MM.1S (cell line): ENCODE results near the gene PTPRO.

Source experiments
- DNase-seq: peaks from one replicate; pipeline ENCODE4 v3.0.0-alpha.2; 2015
- H2AFZ ChIP-seq: fragments of 300-600 bp; sonication (generic); 2 replicates; pipeline ENCODE4 v1.6.0; 2016; ENCODE audit warnings: antibody characterized with exemption, low read length
- H3F3A ChIP-seq: fragments of 300-600 bp; sonication (generic); 2 replicates; pipeline ENCODE4 v1.6.1; 2016; ENCODE audit warnings: mild to moderate bottlenecking, antibody characterized with exemption, low read length, moderate library complexity, mixed read lengths; ENCODE audit not compliant: insufficient read depth
- H3K27ac ChIP-seq: fragments of 300-600 bp; sonication (generic); 2 replicates; pipeline ENCODE4 v1.5.1; 2016; ENCODE audit warnings: mild to moderate bottlenecking, low read length
- H3K27me3 ChIP-seq: fragments of 300-600 bp; sonication (generic); replicated peaks from 2 replicates; pipeline ENCODE4 v1.6.0; 2016; ENCODE audit warnings: low read length; ENCODE audit not compliant: insufficient read depth
- H3K36me3 ChIP-seq: fragments of 300-600 bp; sonication (generic); replicated peaks from 2 replicates; pipeline ENCODE4 v1.6.1; 2016; ENCODE audit warnings: mild to moderate bottlenecking, low read length, mixed read lengths; ENCODE audit not compliant: insufficient read depth
- H3K4me1 ChIP-seq: fragments of 300-600 bp; sonication (generic); 2 replicates; pipeline ENCODE4 v1.6.1; 2016; ENCODE audit warnings: low read length, mixed read lengths
- H3K4me2 ChIP-seq: fragments of 300-600 bp; sonication (generic); 2 replicates; pipeline ENCODE4 v1.6.0; 2016; ENCODE audit warnings: low read depth, low read length
- H3K4me3 ChIP-seq: fragments of 300-600 bp; sonication (generic); 2 replicates; pipeline ENCODE4 v1.5.1; 2016; ENCODE audit warnings: low read length, mixed read lengths
- H3K79me2 ChIP-seq: fragments of 300-600 bp; sonication (generic); 2 replicates; pipeline ENCODE4 v1.6.1; 2016; ENCODE audit warnings: mixed run types, low read length, mixed read lengths
- H3K9ac ChIP-seq: fragments of 300-600 bp; sonication (generic); 2 replicates; pipeline ENCODE4 v1.6.1; 2016; ENCODE audit warnings: low read length, mixed read lengths
- H3K9me2 ChIP-seq: fragments of 300-600 bp; sonication (generic); replicated peaks from 2 replicates; pipeline ENCODE4 v1.6.1; 2016; ENCODE audit warnings: mild to moderate bottlenecking, low read length, mixed read lengths; ENCODE audit not compliant: insufficient read depth
- H3K9me3 ChIP-seq: fragments of 300-600 bp; sonication (generic); replicated peaks from 2 replicates; pipeline ENCODE4 v1.6.1; 2016; ENCODE audit warnings: mild to moderate bottlenecking, low read length, mixed read lengths; ENCODE audit not compliant: insufficient read depth
- H4K20me1 ChIP-seq: fragments of 300-600 bp; sonication (generic); 2 replicates; pipeline ENCODE4 v1.6.1; 2016; ENCODE audit warnings: mild to moderate bottlenecking, low read length, moderate library complexity, mixed read lengths; ENCODE audit not compliant: insufficient read depth
- EZH2 ChIP-seq: fragments of 300-600 bp; sonication (generic); optimal IDR thresholded peaks from 2 replicates; pipeline ENCODE3; 2017; ENCODE audit warnings: low read depth, mild to moderate bottlenecking, antibody characterized with exemption, low read length, mixed read lengths
- EZH2phosphoT487 ChIP-seq: fragments of 300-600 bp; sonication (generic); IDR thresholded peaks from 2 replicates; pipeline ENCODE4 v1.6.1; 2018; ENCODE audit warnings: antibody characterized with exemption, low read length
- TF ChIP-seq, protein P1 (sequence below): fragments of 300-600 bp; sonication (generic); IDR thresholded peaks from 2 replicates; pipeline ENCODE4 v1.5.1; 2016; ENCODE audit warnings: antibody characterized with exemption, low read length, mixed read lengths

Gene PTPRO

DNA sequence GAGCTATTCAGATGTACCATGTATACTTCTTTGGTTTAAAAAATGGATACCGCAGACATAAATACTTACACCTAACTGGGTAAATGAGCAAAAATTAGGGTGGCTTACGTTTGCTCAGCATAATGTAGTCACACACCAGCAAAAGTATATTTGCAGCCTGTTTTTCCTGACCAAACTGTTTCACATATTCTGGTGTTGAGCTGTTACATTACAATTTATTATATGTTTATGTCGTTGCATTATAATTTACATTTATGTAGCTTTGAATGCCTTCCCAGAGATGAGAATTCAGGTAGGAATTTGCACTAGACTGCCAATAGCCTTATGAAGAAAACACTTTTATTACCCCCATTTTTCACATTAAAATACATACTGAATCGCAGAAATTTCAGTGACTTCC is 183.3 kb downstream of the PTPRO start:
- Histone ChIP-seq H3K9me3 (no peaks in the 10 kb centered on the region), H4K20me1 (no peaks in the 10 kb centered on the region), H3F3A (no peaks in the 10 kb centered on the region), H3K4me1 (no peaks in the 10 kb centered on the region), H3K4me2 (no peak overlapping the region), H3K9me2 (no peaks in the 10 kb centered on the region), H3K9ac (no peak overlapping the region), H3K79me2 (no peaks in the 10 kb centered on the region), H3K4me3 (no peak overlapping the region), H3K27me3 (no peaks in the 10 kb centered on the region), H2AFZ (no peak overlapping the region), H3K36me3 (no peaks in the 10 kb centered on the region), H3K27ac (no peak overlapping the region)
- TF ChIP-seq EZH2phosphoT487, result no peak
- TF ChIP-seq, protein P1, sequence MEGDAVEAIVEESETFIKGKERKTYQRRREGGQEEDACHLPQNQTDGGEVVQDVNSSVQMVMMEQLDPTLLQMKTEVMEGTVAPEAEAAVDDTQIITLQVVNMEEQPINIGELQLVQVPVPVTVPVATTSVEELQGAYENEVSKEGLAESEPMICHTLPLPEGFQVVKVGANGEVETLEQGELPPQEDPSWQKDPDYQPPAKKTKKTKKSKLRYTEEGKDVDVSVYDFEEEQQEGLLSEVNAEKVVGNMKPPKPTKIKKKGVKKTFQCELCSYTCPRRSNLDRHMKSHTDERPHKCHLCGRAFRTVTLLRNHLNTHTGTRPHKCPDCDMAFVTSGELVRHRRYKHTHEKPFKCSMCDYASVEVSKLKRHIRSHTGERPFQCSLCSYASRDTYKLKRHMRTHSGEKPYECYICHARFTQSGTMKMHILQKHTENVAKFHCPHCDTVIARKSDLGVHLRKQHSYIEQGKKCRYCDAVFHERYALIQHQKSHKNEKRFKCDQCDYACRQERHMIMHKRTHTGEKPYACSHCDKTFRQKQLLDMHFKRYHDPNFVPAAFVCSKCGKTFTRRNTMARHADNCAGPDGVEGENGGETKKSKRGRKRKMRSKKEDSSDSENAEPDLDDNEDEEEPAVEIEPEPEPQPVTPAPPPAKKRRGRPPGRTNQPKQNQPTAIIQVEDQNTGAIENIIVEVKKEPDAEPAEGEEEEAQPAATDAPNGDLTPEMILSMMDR, result no peak
- no peak for TF ChIP-seq EZH2
- DNase-seq, result no peak

DNA sequence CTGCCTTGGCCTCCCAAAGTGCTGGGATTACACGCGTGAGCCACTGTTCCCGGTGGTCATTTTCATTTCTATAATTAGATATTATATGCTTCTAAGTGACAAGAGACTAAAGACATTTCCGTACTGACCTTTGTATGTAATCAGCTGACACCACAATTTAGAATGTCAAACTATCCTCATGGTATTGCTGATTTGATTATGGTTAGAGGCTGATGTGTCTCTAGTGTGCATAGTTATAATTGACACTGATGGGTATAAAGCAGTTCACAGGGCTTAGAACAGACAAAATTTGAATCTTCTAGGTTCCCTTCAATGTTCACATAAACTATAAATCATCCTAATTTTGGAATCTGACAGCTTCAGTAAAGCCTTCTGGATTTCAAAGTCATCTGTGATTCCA is 192.7 kb downstream of the PTPRO start:
- 0 out of 2 replicates have a peak, but pooled peaks cover under 1% of the 10 kb centered on the region for H3K4me1 ChIP-seq
- H3F3A ChIP-seq, result no peaks in the 10 kb centered on the region
- no peak for DNase-seq
- no peaks in the 10 kb centered on the region for H3K27me3 ChIP-seq
- no peaks in the 10 kb centered on the region for H3K79me2 ChIP-seq
- no peaks in the 10 kb centered on the region for H3K9me3 ChIP-seq
- H3K4me3 ChIP-seq, result no peak overlapping the region
- no peak for TF ChIP-seq EZH2phosphoT487
- TF ChIP-seq EZH2, result no peak
- TF ChIP-seq, protein P1, result no peak
- H3K9me2 ChIP-seq, result no peaks in the 10 kb centered on the region
- H3K27ac ChIP-seq, result no peak overlapping the region
- H3K4me2 ChIP-seq, result no peak overlapping the region
- no peak overlapping the region for H2AFZ ChIP-seq
- H4K20me1 ChIP-seq, result no peaks in the 10 kb centered on the region
- H3K36me3 ChIP-seq, result no peaks in the 10 kb centered on the region
- H3K9ac ChIP-seq, result no peak overlapping the region

DNA sequence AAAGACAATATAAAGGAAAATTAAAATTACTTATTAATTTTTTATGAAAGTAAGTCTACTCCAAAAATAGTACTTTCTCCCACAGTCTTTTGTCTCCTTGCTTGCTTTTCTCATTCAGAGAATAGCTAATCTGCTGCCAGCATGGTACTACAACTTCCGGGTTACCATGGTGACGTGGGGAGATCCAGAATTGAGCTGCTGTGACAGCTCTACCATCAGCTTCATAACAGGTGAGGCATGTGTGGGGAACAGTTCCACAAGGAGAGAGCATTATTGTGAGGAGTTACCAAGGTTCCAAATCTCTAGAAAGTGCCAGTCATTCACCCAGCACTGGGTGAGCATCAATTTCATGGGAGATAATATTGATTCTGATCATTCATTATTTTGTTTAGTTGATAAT is 197.8 kb downstream of the PTPRO start:
- Histone ChIP-seq H3K9me3 (no peaks in the 10 kb centered on the region), H3K4me3 (no peak overlapping the region), H3K9ac (no peak overlapping the region), H3K79me2 (no peaks in the 10 kb centered on the region), H3F3A (no peaks in the 10 kb centered on the region), H2AFZ (no peak overlapping the region), H3K36me3 (no peaks in the 10 kb centered on the region), H3K9me2 (no peaks in the 10 kb centered on the region), H4K20me1 (no peaks in the 10 kb centered on the region), H3K4me1 (0 out of 2 replicates have a peak, but pooled peaks cover 3% of the 10 kb centered on the region), H3K27me3 (no peaks in the 10 kb centered on the region), H3K4me2 (no peak overlapping the region), H3K27ac (no peak overlapping the region)
- TF ChIP-seq, protein P1, result no peak
- TF ChIP-seq EZH2phosphoT487, result no peak
- TF ChIP-seq EZH2, result no peak
- peak; percentile 34 for DNase-seq

DNA sequence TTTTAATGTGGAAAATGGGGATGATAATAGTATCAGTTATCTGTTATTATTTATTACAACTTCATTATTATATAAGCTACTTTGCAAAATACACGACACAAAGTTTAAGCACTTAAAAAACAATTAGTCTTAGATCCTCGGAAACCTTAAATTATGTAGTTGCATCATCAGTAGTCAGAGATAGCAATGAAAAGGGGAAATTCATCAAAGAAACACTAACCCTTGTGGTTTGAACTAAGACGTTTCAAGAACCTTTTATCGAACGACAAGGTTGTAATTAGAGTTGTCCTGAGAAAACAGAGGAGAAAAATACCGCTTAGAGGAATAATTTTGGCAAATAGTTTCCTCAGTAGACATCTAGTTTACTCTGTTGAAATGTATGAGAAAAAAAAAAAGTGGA is 198.5 kb downstream of the PTPRO start:
- Histone ChIP-seq H3K9me3 (no peaks in the 10 kb centered on the region), H4K20me1 (no peaks in the 10 kb centered on the region), H3K4me3 (no peak overlapping the region), H3K4me2 (no peak overlapping the region), H3K4me1 (peaks cover 8% of the 10 kb centered on the region), H3K27me3 (no peaks in the 10 kb centered on the region), H3K9ac (no peak overlapping the region), H3K79me2 (no peaks in the 10 kb centered on the region), H2AFZ (no peak overlapping the region), H3K9me2 (no peaks in the 10 kb centered on the region), H3F3A (no peaks in the 10 kb centered on the region), H3K27ac (no peak overlapping the region), H3K36me3 (no peaks in the 10 kb centered on the region)
- no peak for DNase-seq
- TF ChIP-seq EZH2 (no peak), EZH2phosphoT487 (no peak)
- TF ChIP-seq, protein P1, result no peak
